Measurements from ENCODE around the gene ALG3. TPM values are rescaled to one million over a fixed set of nuclear protein-coding genes. Genes with fewer than 3 reads are reported as not detected.

The ALG3 gene
- total RNA-seq, 1 experiment from 2014 or later = 77.8 TPM

DNA sequence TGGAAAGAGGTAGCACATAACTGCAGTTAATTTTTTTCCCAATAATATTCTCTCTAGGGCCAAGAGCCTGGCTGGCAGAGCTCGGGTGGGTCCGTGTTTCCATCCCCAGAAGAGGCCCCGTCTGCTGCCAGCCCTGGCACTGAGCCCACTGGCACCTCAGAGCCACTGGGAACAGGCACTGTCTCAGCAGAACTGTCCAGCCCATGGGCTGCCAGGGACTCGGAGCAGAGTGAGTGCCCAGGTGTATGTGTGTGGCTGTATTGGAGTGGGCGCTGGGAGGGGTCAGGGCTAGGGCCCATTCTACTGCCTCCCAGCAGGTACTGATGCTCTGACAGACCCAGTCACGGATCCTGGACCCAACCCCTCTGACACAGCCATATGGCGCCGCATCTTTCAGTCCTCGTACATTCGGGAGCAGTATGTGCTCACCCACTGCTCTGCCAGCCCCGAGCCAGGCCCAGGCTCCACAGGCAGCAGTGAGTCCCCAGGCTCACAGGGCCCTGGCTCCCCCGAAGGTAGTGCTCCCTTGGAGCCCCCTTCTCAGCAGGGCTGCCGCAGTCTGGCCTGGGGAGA is 10.4 kb downstream of the ALG3 start:
- BruUV-seq (replicated peaks) = no TSS peak

GRCh38 chr3:184237807-184238206 is 11.0 kb downstream of the ALG3 start:
- Mint-ChIP-seq H3K9me3 (ENCODE audit: unreplicated experiment) (no peaks in the 10 kb centered on the region), H3K36me3 (ENCODE audit: insufficient read depth, unreplicated experiment) (no peaks in the 10 kb centered on the region), H3K27ac (ENCODE audit: low read depth, unreplicated experiment) (no peak overlapping the region), H3K4me3 (ENCODE audit: unreplicated experiment) (no peak overlapping the region), H3K27me3 (ENCODE audit: insufficient read depth, unreplicated experiment) (no peaks in the 10 kb centered on the region), H3K4me1 (ENCODE audit: insufficient read depth, unreplicated experiment) (peaks cover 6% of the 10 kb centered on the region)
- ChIA-PET POLR2A (no interaction called here), CTCF (interaction anchor here (0.5 to 4.0 kb wide), 7 partner anchors 11 to 344 kb away, joined by 3 to 25 read pairs (median 3); partner anchors contain the start of gene EEF1AKMT4)
- no peak for DNase-seq (ENCODE audit: unreplicated experiment)
- TF ChIP-seq CTCF (IDR thresholded peaks at IDR 0.05; ENCODE audit: unreplicated experiment) = no peak
- intact Hi-C loops (cut with micrococcal nuclease) = no loop called here
- BruUV-seq (replicated peaks) = no TSS peak

More for the DNA sequence above, 10.4 kb downstream of the ALG3 start:
- DNase-seq (ENCODE audit: unreplicated experiment) = no peak
- ChIA-PET CTCF (interaction anchor here (0.5 to 4.0 kb wide), 7 partner anchors 11 to 54 kb away, joined by 3 to 25 read pairs (median 3); partner anchors contain the start of gene EEF1AKMT4), POLR2A (no interaction called here)
- Mint-ChIP-seq H3K27ac (ENCODE audit: low read depth, unreplicated experiment) (no peak overlapping the region), H3K4me3 (ENCODE audit: unreplicated experiment) (no peak overlapping the region), H3K27me3 (ENCODE audit: insufficient read depth, unreplicated experiment) (no peaks in the 10 kb centered on the region), H3K36me3 (ENCODE audit: insufficient read depth, unreplicated experiment) (peaks cover under 1% of the 10 kb centered on the region), H3K4me1 (ENCODE audit: insufficient read depth, unreplicated experiment) (peaks cover 6% of the 10 kb centered on the region), H3K9me3 (ENCODE audit: unreplicated experiment) (no peaks in the 10 kb centered on the region)
- intact Hi-C loops (cut with micrococcal nuclease) = no loop called here
- no peak for TF ChIP-seq CTCF (IDR thresholded peaks at IDR 0.05; ENCODE audit: unreplicated experiment)

GRCh38 chr3:184237211-184237610 is 11.6 kb downstream of the ALG3 start:
- Mint-ChIP-seq H3K4me1 (ENCODE audit: insufficient read depth, unreplicated experiment) (peaks cover 6% of the 10 kb centered on the region), H3K36me3 (ENCODE audit: insufficient read depth, unreplicated experiment) (no peaks in the 10 kb centered on the region), H3K9me3 (ENCODE audit: unreplicated experiment) (no peaks in the 10 kb centered on the region), H3K4me3 (ENCODE audit: unreplicated experiment) (no peak overlapping the region), H3K27ac (ENCODE audit: low read depth, unreplicated experiment) (no peak overlapping the region), H3K27me3 (ENCODE audit: insufficient read depth, unreplicated experiment) (no peaks in the 10 kb centered on the region)
- no peak for DNase-seq (ENCODE audit: unreplicated experiment)
- intact Hi-C loops (cut with micrococcal nuclease) = no loop called here
- ChIA-PET POLR2A (no interaction called here), CTCF (interaction anchor here (0.7 to 4.0 kb wide), 4 partner anchors 10 to 343 kb away, joined by 3 to 25 read pairs (median 4); partner anchors contain the start of gene EEF1AKMT4)
- BruUV-seq (replicated peaks) = no TSS peak
- no peak for TF ChIP-seq CTCF (IDR thresholded peaks at IDR 0.05; ENCODE audit: unreplicated experiment)

- peaks cover 6% of the 10 kb centered on the region for H3K4me1 Mint-ChIP-seq (ENCODE audit: insufficient read depth, unreplicated experiment)
- H3K4me3 Mint-ChIP-seq (ENCODE audit: unreplicated experiment) = no peak overlapping the region
- H3K9me3 Mint-ChIP-seq (ENCODE audit: unreplicated experiment) = no peaks in the 10 kb centered on the region
- no peaks in the 10 kb centered on the region for H3K36me3 Mint-ChIP-seq (ENCODE audit: insufficient read depth, unreplicated experiment)
- DNase-seq (ENCODE audit: unreplicated experiment) = no peak
- TF ChIP-seq CTCF (IDR thresholded peaks at IDR 0.05; ENCODE audit: unreplicated experiment) = no peak
- H3K27me3 Mint-ChIP-seq (ENCODE audit: insufficient read depth, unreplicated experiment) = peaks cover 4% of the 10 kb centered on the region
- intact Hi-C loops (cut with micrococcal nuclease) = no loop called here
- BruUV-seq (replicated peaks) = no TSS peak
- H3K27ac Mint-ChIP-seq (ENCODE audit: low read depth, unreplicated experiment) = no peak overlapping the region
- CTCF ChIA-PET = interaction anchor here (1.1 to 4.0 kb wide), 2 partner anchors 10 to 66 kb away, joined by 4 to 25 read pairs; no protein-coding TSS in a partner anchor
- POLR2A ChIA-PET = interaction anchor here (0.6 kb wide), 1 partner anchor 42 kb away, joined by 3 read pairs; no protein-coding TSS in a partner anchor
Observed at GRCh38 chr3:184236636-184237035, 12.1 kb downstream of the ALG3 start.
